GM18505 (cell line): ENCODE data around the gene PIK3R3.

Source experiments
- ATAC-seq: cut with Tn5 transposase; IDR thresholded peaks from one replicate; pipeline ENCODE4 v1.9.1; 2021; ENCODE audit not compliant: unreplicated experiment
- POLR2A ChIP-seq: IDR thresholded peaks from 4 replicates; pipeline ENCODE4 v1.6.1; 2011; ENCODE audit warnings: borderline replicate concordance; ENCODE audit not compliant: insufficient read depth, insufficient read length; ENCODE audit errors: extremely low read depth

Gene PIK3R3

DNA sequence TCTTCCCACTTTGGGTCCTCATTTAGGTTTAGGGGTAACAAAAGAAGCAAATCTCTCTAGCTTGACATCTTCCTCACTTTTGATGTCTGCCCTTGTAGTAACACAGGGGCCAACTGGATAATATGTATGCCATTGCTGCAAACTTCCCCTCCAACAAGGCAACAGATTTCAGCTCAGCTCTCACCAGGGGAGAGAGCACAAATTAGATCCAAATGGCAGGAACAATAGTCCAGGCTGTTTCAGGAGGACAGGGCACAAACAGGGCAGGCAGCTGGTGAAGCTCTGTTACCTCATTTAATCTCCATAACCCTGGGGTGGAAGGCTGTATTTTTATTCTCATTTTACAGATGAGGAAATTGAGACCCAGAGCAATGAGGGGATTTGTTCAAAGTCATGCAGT, 4.3 kb upstream of the PIK3R3 start:
- TF ChIP-seq POLR2A, result no peak
- ATAC-seq, result no peak

DNA sequence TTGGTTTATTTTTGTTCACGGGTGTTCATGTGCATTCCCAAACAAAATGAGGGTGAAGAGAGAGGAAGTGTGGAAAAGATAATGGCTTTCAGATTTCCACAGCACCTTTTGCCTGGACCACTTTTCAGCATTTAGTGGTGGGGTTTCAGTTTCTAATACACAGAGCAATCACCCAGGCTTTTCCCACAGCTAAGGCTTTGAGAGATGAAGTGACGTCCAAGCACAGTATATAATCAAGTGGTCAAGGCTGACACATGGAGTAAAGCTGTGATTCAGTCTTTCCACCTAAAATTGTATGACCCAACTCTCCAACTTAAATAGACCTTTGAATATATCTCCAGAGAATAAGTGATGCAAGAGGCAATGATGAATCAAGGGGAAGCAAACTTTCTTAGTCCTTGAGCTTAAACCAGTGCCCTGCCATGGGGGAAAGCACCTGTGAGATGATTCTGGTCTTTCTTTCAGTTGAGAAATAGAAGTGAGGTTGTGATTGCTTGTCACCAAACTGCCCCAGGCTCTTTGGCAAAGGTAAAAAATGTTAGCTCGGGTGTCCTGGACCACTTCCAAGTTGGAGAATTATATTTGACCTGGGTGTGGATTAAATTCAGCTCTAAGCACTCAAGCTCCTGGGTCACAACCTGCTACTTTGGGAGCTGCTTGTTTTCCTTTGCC, 2.4 kb upstream of the PIK3R3 start:
- ATAC-seq, result no peak

DNA sequence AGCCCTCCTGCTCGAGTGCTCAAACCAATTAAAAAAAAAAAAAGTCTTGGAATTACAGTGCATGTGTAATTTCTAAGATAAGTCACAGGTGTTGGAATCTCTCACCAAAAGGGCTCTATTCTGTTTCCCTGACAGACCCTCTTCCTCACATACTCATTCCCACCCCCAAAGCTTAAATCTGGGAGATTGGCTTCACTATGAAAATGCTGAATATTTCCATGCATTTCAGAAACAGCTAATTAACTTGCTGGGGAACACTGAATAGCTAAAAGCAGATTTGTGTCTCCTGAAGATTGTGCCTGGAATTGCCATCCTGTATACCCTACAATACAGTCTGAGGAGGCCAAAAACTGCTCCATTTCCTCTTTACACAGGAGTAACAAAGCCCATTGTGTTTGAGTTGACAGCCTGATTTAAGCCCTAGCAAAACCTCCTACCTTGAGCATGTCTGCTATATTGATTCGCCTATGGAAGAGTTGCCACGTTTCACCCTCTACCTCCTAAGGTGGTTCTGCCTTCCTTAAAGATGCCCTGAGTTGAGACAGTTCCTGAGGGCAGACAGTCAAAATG, 1.4 kb upstream of the PIK3R3 start:
- TF ChIP-seq POLR2A, result no peak
- no peak for ATAC-seq

More for the DNA sequence above, 2.4 kb upstream of the PIK3R3 start:
- TF ChIP-seq POLR2A, result no peak

DNA sequence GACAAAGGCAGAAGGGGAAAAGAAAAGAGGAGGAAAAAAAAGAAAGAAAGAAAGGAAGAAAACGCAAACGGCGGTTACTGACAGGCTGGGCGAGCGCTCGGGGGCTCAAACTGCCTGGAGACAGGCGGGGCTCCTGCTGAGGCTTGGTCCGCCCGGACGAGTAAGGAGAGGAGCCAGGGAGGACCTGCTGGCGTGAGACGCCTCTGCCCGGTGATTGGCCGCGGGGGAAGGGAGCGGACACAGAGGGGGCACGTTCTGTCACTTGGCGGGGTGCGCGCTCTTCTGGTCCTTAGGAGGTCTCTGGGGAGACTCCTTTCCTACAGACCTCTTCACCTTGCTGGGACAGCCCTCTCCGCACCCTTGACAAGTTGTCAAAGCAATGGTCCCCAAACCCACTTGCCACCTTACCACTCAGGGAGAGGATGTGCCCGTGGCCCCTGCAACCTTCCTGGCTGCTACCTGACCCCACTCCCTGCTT, 791 bp upstream of the PIK3R3 start:
- ATAC-seq, result peak; percentile 38
- peak; percentile 70 for TF ChIP-seq POLR2A

DNA sequence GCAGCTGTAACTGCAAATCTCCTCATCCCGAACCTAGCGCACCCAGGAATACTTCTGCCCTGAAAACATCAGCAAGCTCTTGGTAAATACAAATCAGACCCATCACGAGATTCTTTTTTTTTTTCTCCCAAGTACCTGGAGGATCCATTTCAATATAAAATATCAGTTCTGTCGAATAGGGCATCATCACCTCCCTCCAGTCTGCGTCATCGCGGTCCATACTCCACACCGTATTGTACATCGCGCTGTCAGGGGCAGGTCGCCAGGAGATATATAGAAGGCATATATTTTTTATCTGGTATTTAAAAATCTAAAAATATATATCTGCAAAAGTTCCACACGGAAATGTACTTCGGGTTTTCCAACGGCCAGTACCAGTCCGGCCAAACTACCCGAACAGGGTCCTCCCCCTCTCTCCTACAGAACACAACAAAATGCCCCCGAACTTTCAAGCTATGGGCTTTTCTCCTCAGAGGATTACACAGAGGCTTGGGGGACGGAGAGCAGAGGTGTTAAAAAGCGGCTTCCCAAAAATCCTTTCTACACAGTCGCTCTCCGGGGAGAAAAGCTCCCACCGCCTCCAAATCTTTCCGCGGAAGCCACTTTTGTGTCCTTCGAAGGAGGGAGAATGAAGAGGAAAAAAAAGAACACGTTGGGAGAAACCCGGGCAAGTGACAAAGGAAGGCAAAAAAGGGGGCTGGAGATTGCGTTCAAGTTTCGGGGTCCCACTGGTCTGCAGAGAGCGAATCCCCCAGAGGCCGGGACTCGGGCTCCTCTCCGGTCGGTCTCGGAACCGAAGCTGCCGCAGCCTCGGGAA, 509 bp downstream of the PIK3R3 start:
- no peak for ATAC-seq

DNA sequence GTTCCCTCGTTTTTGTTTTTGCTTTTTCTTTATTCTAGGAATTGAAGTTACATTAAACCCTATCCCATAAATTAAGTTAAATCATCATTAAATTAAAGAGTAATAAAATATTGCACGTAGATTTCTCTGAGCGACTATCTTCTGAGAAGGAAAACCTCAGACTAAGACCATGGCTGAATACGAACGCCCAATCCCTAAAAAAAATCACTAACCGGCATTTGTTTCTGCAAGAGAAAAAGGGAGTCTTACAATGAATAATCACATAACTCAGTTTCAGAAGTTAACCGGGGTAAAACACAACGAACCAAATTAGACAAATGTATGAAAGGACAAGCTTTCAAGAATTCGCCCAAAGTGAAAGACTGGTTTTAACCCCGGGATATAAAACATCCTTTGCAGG, 1.3 kb downstream of the PIK3R3 start:
- no peak for TF ChIP-seq POLR2A
- no peak for ATAC-seq

More for the DNA sequence above, 509 bp downstream of the PIK3R3 start:
- no peak for TF ChIP-seq POLR2A

DNA sequence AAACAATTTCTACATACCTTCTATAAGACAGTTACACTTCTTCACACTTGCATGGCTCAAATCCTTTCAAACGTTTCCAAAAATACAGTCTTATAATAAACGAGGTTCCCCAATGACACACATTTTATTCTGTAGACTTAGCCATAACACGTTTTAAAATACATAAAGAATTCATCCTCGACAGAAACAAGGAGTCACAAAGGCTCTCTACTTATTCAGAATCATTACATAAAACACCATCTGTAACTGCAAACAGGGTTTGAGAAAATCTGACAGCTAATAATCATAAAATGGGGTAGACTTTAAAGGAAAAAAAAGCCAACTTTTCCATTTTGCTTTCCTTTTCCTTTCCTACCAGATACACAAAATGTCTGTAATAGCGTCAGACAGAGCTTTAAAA, 1.8 kb downstream of the PIK3R3 start:
- no peak for ATAC-seq
- TF ChIP-seq POLR2A, result no peak

DNA sequence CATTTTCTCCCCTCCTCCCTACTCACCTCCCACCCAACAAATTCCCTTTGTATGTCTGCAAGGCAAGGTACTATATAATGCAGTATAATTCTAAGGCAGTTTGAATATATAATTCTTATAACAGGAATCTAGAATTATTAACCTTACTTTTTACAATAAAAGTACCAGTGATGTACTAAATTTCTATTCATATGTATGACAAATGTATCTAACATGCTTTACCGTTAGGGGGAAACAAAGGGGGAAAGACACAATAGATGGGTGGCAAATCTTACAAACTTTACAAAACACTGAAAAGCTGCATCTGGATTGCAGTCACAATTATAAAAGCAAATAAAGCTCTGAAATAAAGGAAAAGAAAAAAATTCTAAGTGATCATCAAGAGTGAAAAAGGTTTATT, 2.3 kb downstream of the PIK3R3 start:
- no peak for ATAC-seq

DNA sequence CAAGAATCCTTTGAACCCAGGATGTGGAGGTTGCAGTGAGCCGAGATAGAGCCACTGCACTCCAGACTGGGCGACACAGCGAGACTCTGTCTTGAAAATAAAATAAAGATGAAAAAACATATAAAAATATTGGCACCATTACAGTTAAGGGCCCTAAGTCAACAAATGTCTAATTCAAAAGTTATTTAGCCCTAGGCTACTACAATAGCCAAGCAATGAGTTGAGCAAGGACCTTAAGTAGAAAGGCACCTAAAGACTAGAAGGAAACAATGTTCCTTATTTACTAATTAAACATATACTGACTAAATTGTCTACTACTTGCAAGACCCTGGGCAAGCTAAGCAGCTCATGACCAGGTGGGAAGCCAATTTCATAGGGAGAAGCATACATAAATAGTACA, 4.1 kb downstream of the PIK3R3 start:
- ATAC-seq, result no peak
- no peak for TF ChIP-seq POLR2A

More for the DNA sequence above, 2.3 kb downstream of the PIK3R3 start:
- TF ChIP-seq POLR2A, result no peak

DNA sequence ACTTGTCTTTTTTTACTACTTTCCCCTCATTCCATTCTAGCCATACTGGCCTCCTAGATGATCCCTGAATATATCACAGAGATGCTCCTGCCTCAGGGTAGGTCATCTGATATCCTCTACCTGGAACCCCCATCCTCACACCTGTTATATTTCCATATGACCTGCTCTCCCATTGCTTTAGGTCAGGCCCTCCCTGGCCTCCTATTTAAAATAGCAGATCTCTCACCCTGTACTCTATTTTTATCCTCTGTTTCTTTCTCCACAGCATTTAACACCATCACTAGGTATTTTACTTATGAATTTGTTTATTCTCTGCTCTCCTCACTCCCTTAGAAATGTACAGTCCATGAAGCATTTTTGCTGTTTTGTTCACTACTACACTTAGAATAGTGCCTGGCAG, 13.6 kb downstream of the PIK3R3 start:
- ATAC-seq, result no peak
- TF ChIP-seq POLR2A, result no peak

DNA sequence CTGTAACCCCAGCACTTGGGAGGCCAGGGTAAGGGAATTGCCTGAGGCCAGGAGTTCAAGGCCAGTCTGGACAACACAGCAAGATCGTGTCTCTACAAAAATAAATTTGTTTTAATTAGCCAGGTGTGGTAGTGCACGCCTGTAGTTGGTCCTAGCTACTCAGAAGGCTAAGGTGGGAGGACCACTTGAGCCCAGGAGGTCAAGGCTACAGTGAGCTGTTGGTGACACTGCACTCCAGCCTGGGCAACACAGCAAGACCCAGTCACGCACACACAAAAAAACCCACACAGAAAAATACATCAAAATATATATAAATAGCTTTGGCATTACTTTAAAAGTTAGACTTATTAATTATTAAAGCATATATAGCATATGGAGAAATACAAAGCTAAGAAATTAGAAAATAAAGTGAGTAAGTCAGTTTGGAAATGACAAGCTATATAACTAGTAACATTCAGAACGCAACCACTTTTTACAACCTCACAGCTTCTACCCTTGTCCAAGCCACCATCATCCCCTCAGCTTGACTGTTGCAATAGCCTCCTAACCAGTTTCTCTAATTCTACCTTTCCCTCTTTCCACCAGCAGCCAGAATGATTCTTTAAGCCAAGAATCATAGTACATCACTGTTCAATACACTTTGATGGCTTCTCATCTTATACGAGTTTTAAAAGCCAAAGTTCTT, 14.5 kb downstream of the PIK3R3 start:
- no peak for ATAC-seq
- no peak for TF ChIP-seq POLR2A

DNA sequence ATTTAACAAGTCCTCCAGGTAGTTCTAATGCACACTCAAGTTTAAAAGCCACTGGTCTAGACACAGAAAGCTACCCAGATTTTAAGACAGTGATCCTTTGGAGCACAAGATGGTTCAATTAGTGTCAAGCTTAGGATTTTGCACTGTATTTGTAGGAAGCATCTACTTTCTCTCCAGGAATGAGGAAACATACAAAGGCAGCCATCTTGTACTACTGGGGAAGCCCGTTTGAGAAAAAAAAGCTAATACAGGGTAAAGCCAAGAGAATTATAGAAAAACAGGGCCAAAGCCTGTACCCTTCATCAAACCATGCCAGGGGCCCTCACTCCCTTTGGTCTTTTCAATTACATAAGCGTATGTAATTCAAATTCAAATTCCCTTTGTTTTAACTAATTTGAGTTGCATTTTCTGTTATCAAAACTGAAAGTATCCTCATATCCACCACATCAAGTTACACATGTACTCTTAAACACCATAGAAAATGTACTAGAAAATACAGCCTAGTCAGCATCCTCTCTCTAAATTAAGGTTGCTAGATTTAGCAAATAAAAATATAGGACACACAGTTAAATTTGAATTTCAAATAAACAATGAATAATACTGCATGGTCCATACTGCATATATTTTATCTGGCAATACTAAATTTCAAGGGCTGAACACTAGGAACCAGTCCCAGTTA, 17.4 kb downstream of the PIK3R3 start:
- no peak for ATAC-seq
- no peak for TF ChIP-seq POLR2A

DNA sequence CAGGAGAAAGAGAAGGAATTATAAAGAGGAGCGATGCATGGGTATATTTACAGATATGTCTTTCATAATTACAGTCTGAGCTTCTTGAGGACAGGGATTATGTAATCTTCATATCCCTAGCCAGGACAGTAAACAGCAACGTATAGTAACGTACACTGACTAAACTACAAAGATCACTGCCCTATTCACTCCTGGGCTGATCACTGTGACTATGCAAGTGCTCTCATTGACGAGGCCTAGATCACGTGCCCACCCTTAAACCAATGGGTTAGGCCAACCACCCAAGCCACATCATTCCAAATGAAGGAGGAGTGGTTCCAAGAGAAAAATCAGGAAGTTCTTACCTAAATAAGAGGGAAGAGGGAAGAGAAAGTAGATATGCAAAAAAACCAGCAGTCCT, 18.5 kb downstream of the PIK3R3 start:
- ATAC-seq, result no peak
- TF ChIP-seq POLR2A, result no peak
